OCI-LY3 (cell line): ENCODE results near the gene INF2.

Experiments
- H2AFZ ChIP-seq: fragments of 200-600, 300-600 bp; shearing (Covaris generic); 2 replicates; pipeline ENCODE4 v1.6.0; 2014; ENCODE audit warnings: antibody characterized with exemption, low read depth, low read length
- H3K27ac ChIP-seq: fragments of 200-600, 300-600 bp; sonication (generic); 2 replicates; pipeline ENCODE4 v1.5.1; 2014; ENCODE audit warnings: mild to moderate bottlenecking, low read length, moderate library complexity, mixed read lengths
- H3K27me3 ChIP-seq: fragments of 200-600, 300-600 bp; sonication (generic); 2 replicates; pipeline ENCODE4 v1.6.1; 2014; ENCODE audit warnings: low read depth, low read length, mixed read lengths
- H3K36me3 ChIP-seq: fragments of 200-600, 300-600 bp; sonication (generic); replicated peaks from 2 replicates; pipeline ENCODE3; 2014; ENCODE audit warnings: low read depth, low read length, mixed read lengths
- H3K4me1 ChIP-seq: fragments of 300-600, 200-600 bp; sonication (generic); 2 replicates; pipeline ENCODE4 v1.6.1; 2014; ENCODE audit warnings: low read length, mixed read lengths
- H3K4me2 ChIP-seq: fragments of 200-600, 300-600 bp; sonication (generic); 2 replicates; pipeline ENCODE4 v1.6.1; 2014; ENCODE audit warnings: low read length, mixed read lengths
- H3K4me3 ChIP-seq: fragments of 300-600, 200-600 bp; sonication (generic); 2 replicates; pipeline ENCODE4 v1.5.1; 2014; ENCODE audit warnings: antibody characterized with exemption, mild to moderate bottlenecking, low read length, moderate library complexity
- H3K79me2 ChIP-seq: fragments of 300-600, 200-600 bp; shearing (Covaris generic); 2 replicates; pipeline ENCODE4 v1.6.1; 2014; ENCODE audit warnings: mild to moderate bottlenecking, low read length, mixed read lengths
- H3K9ac ChIP-seq: fragments of 300-600, 200-600 bp; shearing (Covaris generic); 2 replicates; pipeline ENCODE4 v1.6.0; 2014; ENCODE audit warnings: mild to moderate bottlenecking, low read length, moderate library complexity
- H3K9me3 ChIP-seq: fragments of 200-600, 300-600 bp; shearing (Covaris generic); 2 replicates; pipeline ENCODE4 v1.6.1; 2014; ENCODE audit warnings: low read length, mixed read lengths; ENCODE audit not compliant: insufficient read depth
- H4K20me1 ChIP-seq: fragments of 200-600, 300-600 bp; sonication (generic); 2 replicates; pipeline ENCODE4 v1.6.1; 2016; ENCODE audit warnings: low read length, mixed read lengths; ENCODE audit not compliant: insufficient read depth
- CTCF ChIP-seq: fragments of 200-600, 300-600 bp; sonication (generic); IDR thresholded peaks from 2 replicates; pipeline ENCODE4 v1.5.1; 2014; ENCODE audit warnings: antibody characterized with exemption, low read length, low read depth
- EZH2phosphoT487 ChIP-seq: fragments of 200-600 bp; shearing (Covaris generic); IDR thresholded peaks from 2 replicates; pipeline ENCODE4 v1.6.1; 2018; ENCODE audit warnings: antibody characterized with exemption, mixed run types, low read depth

INF2 gene

GRCh38 chr14:104657563-104658324 is 31.7 kb upstream of the INF2 start:
- H3K4me1 ChIP-seq, result peaks cover 57% of the 10 kb centered on the region
- peaks cover 38% of the 10 kb centered on the region for H3K27me3 ChIP-seq
- no peaks in the 10 kb centered on the region for H3K36me3 ChIP-seq
- TF ChIP-seq EZH2phosphoT487, result no peak
- no peak for TF ChIP-seq CTCF
- no peak overlapping the region; the same call in 1 of the 2 replicates for H3K9ac ChIP-seq
- H3K79me2 ChIP-seq, result no peaks in the 10 kb centered on the region
- H3K4me3 ChIP-seq, result peak overlapping the region; percentile 51
- H3K27ac ChIP-seq, result peak overlapping the region; percentile 54
- H4K20me1 ChIP-seq, result no peaks in the 10 kb centered on the region
- H3K9me3 ChIP-seq, result no peaks in the 10 kb centered on the region
- peak overlapping the region; percentile 67 for H3K4me2 ChIP-seq
- no peak overlapping the region for H2AFZ ChIP-seq

- Histone ChIP-seq H2AFZ (no peak overlapping the region), H4K20me1 (no peaks in the 10 kb centered on the region), H3K27ac (no peak overlapping the region), H3K9ac (no peak overlapping the region), H3K4me1 (peaks cover 57% of the 10 kb centered on the region), H3K79me2 (no peaks in the 10 kb centered on the region), H3K4me3 (no peak overlapping the region), H3K27me3 (peaks cover 38% of the 10 kb centered on the region), H3K36me3 (no peaks in the 10 kb centered on the region), H3K4me2 (peak overlapping the region; percentile 67), H3K9me3 (no peaks in the 10 kb centered on the region)
- TF ChIP-seq EZH2phosphoT487 (no peak), CTCF (no peak)
These were observed 31.1 kb upstream of the INF2 start for GRCh38 chr14:104658325-104658712.

- TF ChIP-seq CTCF (no peak), EZH2phosphoT487 (no peak)
- Histone ChIP-seq H4K20me1 (no peaks in the 10 kb centered on the region), H3K36me3 (no peaks in the 10 kb centered on the region), H3K27me3 (peaks cover 46% of the 10 kb centered on the region), H3K9ac (no peak overlapping the region; the same call in 1 of the 2 replicates), H3K79me2 (no peaks in the 10 kb centered on the region), H2AFZ (no peak overlapping the region), H3K27ac (no peak overlapping the region), H3K4me2 (peak overlapping the region; percentile 69; the same call in 1 of the 2 replicates), H3K4me3 (no peak overlapping the region; the same call in 1 of the 2 replicates), H3K4me1 (peaks cover 57% of the 10 kb centered on the region), H3K9me3 (no peaks in the 10 kb centered on the region)
These were observed 30.3 kb upstream of the INF2 start for GRCh38 chr14:104659146-104659545.

GRCh38 chr14:104659764-104660523 is 29.5 kb upstream of the INF2 start:
- H3K79me2 ChIP-seq, result no peaks in the 10 kb centered on the region
- peaks cover 53% of the 10 kb centered on the region for H3K27me3 ChIP-seq
- no peak for TF ChIP-seq EZH2phosphoT487
- no peak for TF ChIP-seq CTCF
- H4K20me1 ChIP-seq, result no peaks in the 10 kb centered on the region
- H3K27ac ChIP-seq, result no peak overlapping the region
- no peaks in the 10 kb centered on the region for H3K9me3 ChIP-seq
- H2AFZ ChIP-seq, result no peak overlapping the region
- H3K36me3 ChIP-seq, result no peaks in the 10 kb centered on the region
- H3K4me1 ChIP-seq, result peaks cover 57% of the 10 kb centered on the region
- peak overlapping the region; percentile 69 for H3K4me2 ChIP-seq
- H3K4me3 ChIP-seq, result peak overlapping the region; percentile 67
- peak overlapping the region; percentile 18; the same call in 1 of the 2 replicates for H3K9ac ChIP-seq
